HL-60/S4 treated with retinoic acid at 250 ng/mL for 4 days and 3 days (cell line): ENCODE measurements around the gene AACS.

Source experiments
- in situ Hi-C: fragments of 300-500 bp; cut with MboI; formaldehyde crosslinking; loops from 2 replicates; pipeline ENCODE4 v1.7.0; 2022; ENCODE audit warnings: low sequenced_read_pairs

The AACS gene

DNA sequence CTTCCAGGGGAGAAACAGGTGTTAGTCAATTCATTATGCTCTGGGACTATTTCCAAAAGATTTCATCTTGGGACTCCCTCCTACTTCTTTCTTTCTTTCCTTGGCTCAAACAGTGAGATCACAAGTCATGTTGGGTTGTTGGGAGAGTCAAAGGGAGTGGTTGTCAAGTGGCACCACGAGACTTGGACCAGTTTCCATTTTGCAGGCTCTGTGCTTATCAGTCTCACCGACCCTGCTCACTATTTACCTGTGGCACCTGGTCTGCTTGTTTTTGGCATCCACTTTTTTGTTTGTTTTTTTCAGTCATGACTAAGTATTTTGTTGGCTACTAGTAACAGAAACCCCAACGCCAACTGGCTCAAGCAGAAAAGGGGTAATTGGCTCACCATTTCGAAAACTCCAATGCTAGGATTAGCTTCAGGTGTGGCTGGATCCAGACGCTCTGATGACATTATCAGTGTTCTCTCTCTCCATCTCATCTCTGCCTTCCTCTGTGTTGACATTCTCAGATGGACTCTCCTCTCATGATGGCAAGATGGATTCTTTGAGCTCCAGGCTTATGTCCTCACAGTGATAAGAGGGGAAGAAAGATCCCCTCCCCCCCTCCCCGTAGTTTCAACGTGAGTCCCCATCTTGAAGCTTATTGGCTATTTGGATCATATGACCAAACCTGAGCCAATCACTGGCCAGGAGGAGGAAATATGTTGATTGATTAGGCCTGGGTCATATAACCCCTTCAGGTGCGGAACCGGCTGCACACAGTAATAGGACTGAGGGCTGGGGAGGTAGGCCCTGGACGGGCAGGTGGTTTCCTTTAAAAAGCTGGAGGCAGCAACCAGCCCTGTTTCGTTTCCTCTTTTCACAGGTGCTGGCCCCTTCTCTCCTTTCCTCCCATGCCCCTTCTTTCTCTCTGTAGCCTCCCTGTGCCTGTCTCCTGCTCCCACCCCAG is 84.2 kb downstream of the AACS start:
- in situ Hi-C loops: no loop called here

DNA sequence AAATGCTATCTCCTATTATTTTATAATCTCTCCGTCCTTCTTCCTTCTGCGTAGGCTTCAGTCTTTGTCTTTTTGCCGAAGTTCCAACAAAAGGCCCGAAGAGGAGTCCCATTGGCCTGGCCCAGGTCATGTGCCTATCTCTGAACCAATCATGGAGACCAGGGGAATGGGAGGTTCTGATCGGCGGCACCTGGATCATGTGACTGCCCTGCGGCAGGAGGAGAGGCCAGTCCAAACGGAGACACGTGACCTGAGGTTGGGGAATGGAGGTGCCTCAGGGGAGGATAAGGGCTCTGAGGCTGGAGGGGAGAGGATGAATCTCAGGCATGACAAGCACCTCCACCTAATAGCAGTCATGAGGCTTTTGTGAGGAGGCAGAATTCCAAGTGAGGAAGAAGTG is 86.0 kb downstream of the AACS start:
- in situ Hi-C loops: no loop called here

DNA sequence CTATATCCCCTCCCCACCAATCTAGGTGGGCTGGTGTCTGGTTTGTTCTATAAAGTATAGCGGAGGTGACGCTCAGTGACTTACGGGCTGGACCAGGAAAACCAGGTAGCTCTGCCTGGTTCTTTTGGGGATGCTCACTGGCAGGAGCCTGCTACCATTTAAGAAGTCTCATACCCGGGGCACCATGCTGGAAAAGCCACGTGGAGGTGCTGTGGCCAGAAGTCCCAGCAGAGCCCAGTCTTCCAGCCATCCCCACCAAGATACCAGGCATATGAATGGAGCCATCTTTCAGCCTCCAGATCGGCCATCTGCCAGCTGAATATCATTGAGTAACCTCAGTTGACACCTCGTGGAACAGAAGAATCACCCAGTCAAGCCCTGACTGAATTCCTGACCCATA is 87.2 kb downstream of the AACS start:
- in situ Hi-C loops: no loop called here

DNA sequence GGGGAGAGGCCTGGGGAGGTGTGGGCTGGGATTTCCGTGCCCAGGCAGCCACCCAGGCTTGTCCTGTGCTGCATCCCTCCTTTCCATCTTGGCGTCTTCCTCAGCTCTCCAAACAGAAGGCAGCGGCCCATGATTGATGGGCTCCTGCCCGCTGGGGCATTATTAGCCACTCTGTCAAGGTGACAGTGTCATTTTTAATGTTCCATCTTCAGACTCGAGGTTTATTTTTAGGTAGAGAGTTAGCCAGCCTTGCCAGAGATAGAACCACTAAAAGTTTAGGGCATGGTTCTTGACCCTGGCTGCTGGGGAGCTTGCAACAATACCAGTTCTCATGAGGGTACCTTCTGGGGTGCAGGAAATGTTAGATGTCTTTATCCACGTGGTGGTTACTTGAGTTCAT is 90.1 kb downstream of the AACS start:
- in situ Hi-C loops: no loop called here

DNA sequence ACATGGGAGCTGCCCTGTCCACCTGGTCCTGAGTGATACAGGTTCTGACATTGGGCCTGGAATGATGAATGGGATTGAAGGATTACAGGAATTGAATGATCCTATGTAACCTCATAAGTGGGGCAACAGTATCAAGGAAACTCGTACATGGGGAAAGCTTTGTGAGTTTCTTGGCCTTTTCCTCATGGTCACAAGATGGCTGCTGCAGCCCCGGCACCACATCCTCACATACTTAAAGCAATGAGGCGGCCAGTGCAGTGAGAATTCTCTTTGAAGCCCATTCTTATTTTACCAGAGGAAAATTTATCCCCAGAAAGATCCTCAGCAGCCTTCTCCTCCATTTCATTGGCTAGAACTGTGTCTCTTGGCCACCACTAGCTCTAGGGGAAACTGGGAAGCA is 91.9 kb downstream of the AACS start:
- in situ Hi-C loops: no loop called here

DNA sequence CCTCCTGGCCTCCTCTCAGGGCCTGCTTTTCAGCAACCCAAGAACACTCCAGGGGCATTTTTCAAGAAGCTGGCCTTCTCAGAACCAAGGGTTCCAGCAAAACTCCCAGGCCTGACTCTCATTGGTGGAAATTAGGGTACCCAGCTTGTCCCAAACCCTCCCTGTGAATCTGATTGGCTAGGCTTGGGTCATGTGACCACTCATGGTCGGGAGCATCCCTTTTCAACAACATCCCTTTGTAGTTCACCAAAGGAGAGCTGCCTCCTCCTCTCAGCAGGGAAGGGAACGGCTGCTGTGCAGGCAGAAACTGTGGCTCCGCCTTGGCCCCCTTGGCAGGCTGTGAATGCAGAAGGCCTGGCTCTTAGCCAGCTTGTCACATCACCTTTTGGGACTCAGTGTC is 94.5 kb downstream of the AACS start:
- in situ Hi-C loops: no loop called here

DNA sequence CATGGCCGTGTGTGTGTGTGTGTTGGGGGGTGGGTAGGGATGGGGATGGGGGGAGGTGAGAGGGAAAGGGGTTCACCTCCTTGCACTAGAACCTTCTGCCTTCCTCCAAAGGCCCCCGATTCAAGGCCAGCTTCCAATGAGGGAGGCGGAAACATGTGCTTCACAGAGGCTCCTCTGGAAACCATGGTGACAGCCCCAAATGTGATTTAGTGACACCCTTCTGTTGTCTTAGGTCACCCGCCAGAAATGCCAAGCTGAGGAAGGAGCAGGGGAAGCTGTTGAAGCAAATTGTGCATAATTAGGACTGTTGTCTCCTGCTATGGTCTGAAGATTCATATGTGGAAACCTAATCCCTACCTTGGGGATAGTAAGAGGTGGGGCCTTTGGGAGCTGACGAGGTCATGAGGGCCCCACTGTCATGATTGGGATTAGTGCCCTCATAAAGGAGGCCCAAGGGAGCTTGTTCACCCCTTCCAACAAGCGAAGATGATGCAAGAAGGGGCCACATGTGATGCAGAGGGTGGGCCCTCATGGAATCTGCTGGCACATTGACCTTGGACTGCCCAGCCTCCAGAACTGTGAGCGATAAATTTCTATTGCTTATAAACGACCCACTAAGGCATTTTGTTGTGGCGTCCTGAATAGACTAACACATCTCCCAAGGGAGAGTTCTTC is 95.2 kb downstream of the AACS start:
- in situ Hi-C loops: no loop called here

DNA sequence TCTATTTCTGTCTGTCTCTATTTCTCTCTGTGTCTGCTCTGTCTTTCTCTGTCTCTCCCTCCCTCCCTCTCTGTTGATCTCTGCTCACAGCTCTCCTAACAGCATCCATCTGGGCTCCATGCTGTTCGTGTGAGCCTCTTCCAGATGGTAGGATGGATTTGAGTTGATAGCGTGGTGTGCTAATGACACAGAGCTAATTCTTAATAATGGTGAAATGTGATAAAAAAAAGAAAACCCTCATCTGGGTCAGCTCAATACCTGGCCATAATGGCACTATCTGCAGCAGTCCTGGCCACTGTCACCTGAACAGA is 96.4 kb downstream of the AACS start:
- in situ Hi-C loops: no loop called here

DNA sequence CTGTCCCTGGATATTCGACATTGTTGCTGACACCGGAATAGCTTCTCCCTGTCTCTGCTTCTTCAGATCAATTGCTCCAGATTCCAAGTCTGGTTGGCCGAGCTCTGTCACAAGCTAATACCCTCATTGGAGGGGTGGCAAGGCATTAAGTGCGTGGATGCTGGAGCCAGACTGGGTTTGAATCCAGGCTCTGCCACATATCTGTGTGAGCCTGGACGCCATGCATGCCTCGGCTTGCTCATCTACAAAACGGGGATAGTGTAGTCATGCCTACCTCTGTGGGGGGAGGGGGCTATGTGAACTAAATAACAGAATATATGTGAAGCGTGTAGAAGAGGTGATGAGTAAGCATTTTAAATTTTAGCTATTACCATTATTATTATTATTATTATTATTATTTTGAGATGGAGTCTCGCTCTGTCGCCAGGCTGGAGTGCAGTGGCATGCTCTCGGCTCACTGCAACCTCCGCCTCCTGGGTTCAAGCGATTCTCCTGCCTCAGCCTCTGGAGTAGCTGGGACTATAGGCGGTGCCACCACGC is 97.3 kb downstream of the AACS start:
- in situ Hi-C loops: no loop called here

DNA sequence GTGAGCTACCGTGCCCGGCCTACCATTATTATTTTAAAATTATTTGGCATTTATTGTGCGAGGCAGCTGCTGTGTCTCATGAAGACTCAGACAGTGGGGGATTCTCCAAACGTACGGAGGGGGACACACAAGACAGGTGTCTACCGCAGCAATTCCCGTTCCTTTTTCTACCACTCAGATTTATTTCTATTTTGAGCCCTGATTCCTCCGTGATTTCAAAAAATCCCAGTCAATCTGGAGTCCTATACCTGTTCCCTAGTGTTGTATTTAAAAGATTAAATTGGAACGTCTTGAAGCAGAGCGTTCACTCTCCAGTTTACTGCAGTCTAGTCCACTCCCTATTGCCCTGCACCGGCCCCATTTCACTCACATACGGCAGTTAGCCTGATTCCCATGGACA is 97.9 kb downstream of the AACS start:
- in situ Hi-C loops: no loop called here

DNA sequence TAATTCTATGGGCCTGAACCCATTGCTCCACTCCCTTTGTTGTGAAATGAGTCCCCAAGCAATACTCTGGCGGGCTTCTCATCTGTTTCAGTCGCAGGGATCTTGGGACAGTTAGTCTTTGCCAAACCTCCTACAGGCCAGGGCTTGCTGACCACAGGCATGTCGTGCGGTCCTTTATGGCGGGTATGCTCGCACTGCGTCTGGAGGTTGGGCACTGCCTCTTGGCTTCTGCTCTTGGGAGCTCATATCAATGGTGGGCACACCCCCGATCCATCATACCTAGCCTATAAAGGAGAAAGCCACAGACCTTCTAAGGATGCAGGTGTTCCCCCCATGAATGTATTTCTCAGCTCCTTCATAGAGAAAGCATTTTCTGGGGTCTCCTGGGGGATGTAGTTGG is 99.3 kb downstream of the AACS start:
- in situ Hi-C loops: no loop called here

DNA sequence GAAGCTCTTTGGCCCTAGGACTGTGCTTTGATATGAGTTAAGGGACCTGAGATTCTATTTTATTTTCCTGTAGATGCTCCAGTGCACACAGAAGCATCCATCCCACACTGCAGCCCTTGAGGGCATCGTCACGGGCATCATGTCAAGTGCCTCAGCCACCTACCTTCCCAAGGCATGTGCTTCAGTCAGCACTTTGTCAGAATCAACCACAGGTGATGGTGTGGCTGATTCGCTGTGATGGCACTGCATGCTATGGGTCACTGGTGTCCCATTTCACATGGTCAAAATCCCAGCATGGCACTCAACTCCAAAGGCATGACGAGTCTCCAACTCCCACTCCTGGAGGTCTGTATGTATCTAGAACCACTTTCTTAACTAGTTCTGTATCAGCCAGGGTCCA is 100.8 kb downstream of the AACS start:
- in situ Hi-C loops: no loop called here

DNA sequence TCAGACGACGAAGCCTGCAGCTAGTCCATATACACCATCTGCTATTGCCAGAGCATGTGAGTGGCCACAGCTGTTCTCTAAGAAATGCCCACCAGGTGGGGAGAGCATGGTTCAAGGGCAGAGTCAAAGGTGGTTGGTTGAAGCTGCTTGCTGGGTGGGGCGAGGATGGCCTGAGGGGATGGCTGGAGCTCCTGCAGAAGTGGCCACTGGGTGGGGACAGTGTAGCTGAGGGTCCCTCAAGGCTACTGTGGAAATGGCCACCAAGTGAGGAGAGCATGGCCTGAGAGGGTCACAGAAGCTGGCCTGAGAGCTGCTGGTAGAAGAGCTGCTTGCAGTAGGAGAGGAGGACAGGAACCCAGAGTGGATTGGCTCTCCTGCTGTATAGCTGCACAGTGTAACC is 102.4 kb downstream of the AACS start:
- in situ Hi-C loops: no loop called here

DNA sequence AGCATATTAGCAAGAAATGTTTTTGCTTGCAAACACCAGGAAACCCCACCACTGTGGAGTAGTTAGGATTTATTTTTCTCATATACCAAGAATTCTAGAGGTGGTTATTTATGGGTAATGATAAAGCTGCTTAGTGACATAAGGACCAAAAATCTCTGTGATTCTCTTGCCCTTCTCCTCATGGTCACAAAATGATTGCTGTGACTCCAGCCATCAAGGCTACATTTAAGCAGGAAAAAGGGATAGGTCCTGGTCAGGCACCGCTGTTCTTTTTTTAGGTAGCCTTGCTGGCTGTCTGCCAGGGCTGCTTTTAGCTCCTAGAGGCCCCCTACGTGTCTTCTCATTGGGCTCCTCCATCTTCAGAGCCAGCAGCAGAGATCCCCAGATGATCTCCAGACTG is 104.2 kb downstream of the AACS start:
- in situ Hi-C loops: no loop called here

DNA sequence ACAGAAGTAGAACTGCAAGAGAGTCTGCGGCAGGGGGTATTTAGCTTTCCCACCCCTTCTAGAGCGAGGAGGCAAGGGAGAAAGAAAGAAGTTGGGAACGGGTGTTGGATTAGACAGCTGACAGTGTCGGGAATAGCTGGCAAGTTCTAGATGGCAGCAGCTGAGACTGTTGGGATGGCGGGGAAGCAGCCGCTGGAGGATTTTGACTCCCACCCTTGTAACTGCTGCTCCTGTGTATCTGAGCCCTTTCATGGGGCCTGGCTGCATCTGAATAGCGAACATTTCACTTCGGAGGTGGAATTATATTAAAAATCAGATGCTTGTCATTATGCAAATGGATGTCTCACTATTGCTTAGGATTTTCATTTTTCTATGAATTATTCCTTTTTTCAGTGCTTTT is 104.6 kb downstream of the AACS start:
- in situ Hi-C loops: no loop called here

DNA sequence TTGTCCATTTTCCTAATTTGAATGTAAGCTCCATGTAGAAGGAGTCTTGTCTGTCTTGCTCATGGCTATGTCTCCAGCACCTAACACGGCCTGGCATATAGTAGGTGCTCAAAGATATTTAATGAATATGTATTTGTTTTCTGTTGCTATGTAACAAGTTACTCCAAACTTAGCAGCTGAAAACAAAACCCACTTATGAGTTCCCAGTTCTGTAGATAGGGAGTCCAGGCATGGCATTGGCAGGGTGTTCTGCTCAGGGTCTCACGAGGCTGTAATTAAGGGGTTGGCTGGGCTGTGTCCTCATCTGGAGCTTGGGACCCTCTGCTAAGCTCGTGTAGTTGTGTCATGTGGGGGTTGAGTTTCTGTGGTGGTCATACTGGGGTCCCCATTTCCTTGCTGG is 106.0 kb downstream of the AACS start:
- in situ Hi-C loops: no loop called here

DNA sequence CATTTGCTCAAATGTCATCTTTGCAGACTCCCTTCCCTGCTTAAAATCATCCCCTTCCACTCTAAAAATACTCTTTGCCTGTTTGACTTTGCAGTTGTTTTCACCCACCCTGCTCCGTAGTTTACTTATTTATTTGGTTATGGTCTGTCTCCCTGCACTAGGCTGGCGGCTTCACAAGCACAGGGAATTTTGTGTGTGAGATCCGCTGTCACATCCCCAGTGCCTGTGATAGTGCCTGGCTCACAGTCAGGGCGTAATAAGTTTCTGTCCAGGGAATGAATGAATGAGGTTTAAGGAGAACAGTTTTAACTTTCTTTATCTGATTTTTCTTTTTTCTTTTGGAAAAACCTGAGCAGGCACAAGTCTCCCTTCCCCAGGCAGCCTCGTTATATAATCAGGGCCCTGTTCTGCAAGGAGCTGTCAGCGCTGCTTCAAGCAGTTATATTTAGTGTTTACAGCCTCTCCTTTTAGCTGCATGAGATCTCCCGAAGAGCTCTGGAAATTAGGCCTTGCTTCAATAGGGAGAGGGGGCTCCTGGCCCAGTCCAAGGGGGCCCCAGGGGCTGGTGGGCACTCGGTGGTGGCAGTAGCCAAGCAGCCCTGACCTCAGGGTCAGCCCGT is 107.1 kb downstream of the AACS start:
- in situ Hi-C loops: no loop called here

DNA sequence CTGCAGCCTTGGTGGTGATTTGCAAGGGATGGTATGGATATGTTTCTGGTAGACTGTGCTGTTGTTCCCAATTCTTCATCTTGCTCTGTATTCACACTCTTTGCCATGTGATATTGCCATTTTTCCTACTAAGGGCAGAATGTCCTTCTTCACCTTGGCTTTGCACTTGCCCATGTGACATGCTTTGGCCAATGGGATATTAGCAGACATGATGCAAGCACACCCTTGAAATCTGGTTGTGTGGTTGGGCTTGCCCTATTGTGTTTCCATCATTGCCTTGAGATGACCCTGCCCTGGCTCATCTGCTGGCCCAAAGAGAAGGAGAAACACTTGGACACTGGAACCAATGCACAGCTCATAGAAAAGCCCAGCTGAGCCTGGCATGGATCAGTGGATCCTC is 110.3 kb downstream of the AACS start:
- in situ Hi-C loops: no loop called here

DNA sequence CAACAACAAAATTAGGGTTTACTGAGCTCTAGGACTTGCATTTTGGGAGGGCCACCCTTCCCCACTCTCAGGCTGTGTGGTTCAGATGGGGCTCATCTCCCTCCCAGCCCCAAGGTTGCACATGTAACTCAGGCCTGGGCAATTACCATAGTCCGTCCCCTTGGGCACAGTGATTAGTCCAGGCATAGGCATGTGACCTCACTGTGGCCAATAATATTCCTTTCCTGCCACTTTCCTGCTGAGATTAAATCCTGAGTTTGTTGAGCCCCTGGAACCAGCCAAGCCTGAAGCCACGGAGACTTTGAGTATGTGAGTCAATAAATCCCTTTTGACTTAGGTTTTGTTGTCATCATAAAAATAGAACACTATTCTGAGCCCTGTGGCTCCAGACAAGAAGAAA is 113.0 kb downstream of the AACS start:
- in situ Hi-C loops: no loop called here

DNA sequence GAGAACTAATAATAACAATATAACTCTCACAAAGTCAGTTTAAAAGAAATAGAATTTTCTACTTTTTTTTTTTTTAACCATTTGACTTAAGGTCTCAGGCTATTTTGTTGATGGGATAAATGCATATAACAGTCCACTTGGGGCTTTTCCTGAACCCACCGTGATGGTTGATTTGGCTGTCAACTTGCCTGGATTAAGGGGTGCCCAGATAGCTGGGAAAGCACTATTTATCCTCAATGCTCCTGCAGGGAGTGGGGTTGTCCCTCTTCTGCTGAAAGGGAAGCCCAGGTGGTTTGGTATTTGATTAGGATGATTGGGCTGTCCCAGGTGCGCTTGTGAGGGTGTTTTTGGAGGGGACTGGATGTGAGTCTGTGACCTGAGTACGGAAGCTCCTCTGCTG is 114.9 kb downstream of the AACS start:
- in situ Hi-C loops: loop anchor here (10.0 kb wide), 1 partner anchor 225 kb away; no protein-coding TSS in a partner anchor

DNA sequence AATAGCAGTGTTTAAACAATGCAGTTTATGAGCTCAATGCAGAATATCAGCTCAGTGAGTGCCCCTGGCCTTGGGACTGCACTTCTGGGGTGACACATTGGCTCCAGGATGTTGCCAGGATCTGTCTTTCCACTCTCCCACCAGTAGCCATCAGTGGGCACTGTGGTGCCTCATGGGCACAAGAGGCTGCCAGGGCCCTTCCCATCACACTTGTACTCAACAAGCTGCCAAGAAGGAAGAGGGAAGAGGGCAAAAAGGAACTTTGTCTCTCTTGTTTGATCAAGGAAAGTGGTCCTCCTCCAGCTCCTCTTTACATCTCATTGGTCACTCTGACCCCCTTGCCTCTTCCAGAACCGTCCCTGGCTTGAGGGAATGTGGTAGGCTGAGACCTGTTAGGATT is 115.9 kb downstream of the AACS start:
- in situ Hi-C loops: loop anchor here (10.0 kb wide), 1 partner anchor 224 kb away; no protein-coding TSS in a partner anchor
